H9 (cell line): Measurements from ENCODE around the gene FBXL16. TPM values are rescaled to one million over a fixed set of nuclear protein-coding genes. Genes with fewer than 3 reads are reported as not detected.
A peak's percentile ranks its signal among the peaks of the same experiment; 100 is the strongest.

Experiments used
- DNase-seq: peaks from one replicate; pipeline ENCODE4 v3.0.0-alpha.2; 2017
- H2AFZ ChIP-seq: one replicate; pipeline ENCODE4 v1.6.1; 2013; ENCODE audit warnings: mild to moderate bottlenecking, low read length, control low read depth, moderate library complexity
- H2AK5ac ChIP-seq: 2 replicates; pipeline ENCODE4 v1.6.1; 2013; ENCODE audit warnings: low read length, control low read depth, mixed read lengths; ENCODE audit not compliant: insufficient read length
- H2BK120ac ChIP-seq: one replicate; pipeline ENCODE4 v1.6.1; 2013; ENCODE audit warnings: low read depth, mild to moderate bottlenecking, low read length, control low read depth, inconsistent platforms; ENCODE audit not compliant: poor library complexity, severe bottlenecking
- H2BK12ac ChIP-seq: 2 replicates; pipeline ENCODE4 v1.6.1; 2013; ENCODE audit warnings: low read length, control low read depth, mixed read lengths, low read depth; ENCODE audit not compliant: insufficient read length
- H2BK15ac ChIP-seq: 2 replicates; pipeline ENCODE4 v1.6.1; 2013; ENCODE audit warnings: low read depth, low read length, control low read depth
- H2BK20ac ChIP-seq: one replicate; pipeline ENCODE4 v1.6.1; 2013; ENCODE audit warnings: low read depth, mild to moderate bottlenecking, low read length, control low read depth, inconsistent platforms; ENCODE audit not compliant: poor library complexity, severe bottlenecking
- H2BK5ac ChIP-seq: 2 replicates; pipeline ENCODE4 v1.6.1; 2013; ENCODE audit warnings: low read length, control low read depth, mixed read lengths; ENCODE audit not compliant: insufficient read length
- H3K14ac ChIP-seq: 2 replicates; pipeline ENCODE4 v1.6.1; 2013; ENCODE audit warnings: low read length, control low read depth; ENCODE audit not compliant: insufficient read depth
- H3K18ac ChIP-seq: 2 replicates; pipeline ENCODE4 v1.6.1; 2013; ENCODE audit warnings: low read depth, mild to moderate bottlenecking, mixed read lengths, low read length, control low read depth; ENCODE audit not compliant: insufficient read length
- H3K23ac ChIP-seq: 2 replicates; pipeline ENCODE4 v1.6.1; 2013; ENCODE audit warnings: low read length, control low read depth, mixed read lengths, low read depth; ENCODE audit not compliant: insufficient read length
- H3K23me2 ChIP-seq: 2 replicates; pipeline ENCODE4 v1.6.1; 2013; ENCODE audit warnings: low read depth, mild to moderate bottlenecking, mixed read lengths, low read length, control low read depth; ENCODE audit not compliant: insufficient read length, poor library complexity, severe bottlenecking
- H3K27ac ChIP-seq: 2 replicates; pipeline ENCODE4 v1.5.1; 2013; ENCODE audit warnings: low read length, control low read depth, mixed read lengths, low read depth; ENCODE audit not compliant: insufficient read length
- H3K27me3 ChIP-seq: 2 replicates; pipeline ENCODE4 v1.6.1; 2013; ENCODE audit warnings: low read length, control low read depth, inconsistent platforms; ENCODE audit not compliant: insufficient read depth
- H3K4ac ChIP-seq: 2 replicates; pipeline ENCODE4 v1.6.1; 2013; ENCODE audit warnings: low read depth, mild to moderate bottlenecking, control low read depth, inconsistent platforms, low read length, moderate library complexity
- H3K4me1 ChIP-seq: 2 replicates; pipeline ENCODE4 v1.6.1; 2013; ENCODE audit warnings: low read length, control low read depth, inconsistent platforms; ENCODE audit not compliant: insufficient read depth
- H3K4me2 ChIP-seq: 2 replicates; pipeline ENCODE4 v1.6.1; 2013; ENCODE audit warnings: low read length, control low read depth, mixed read lengths; ENCODE audit not compliant: insufficient read length, insufficient read depth
- H3K56ac ChIP-seq: 2 replicates; pipeline ENCODE4 v1.6.1; 2013; ENCODE audit warnings: low read depth, mild to moderate bottlenecking, mixed read lengths, low read length, control low read depth; ENCODE audit not compliant: insufficient read length
- H3K79me1 ChIP-seq: 2 replicates; pipeline ENCODE4 v1.6.1; 2013; ENCODE audit warnings: low read depth, mild to moderate bottlenecking, moderate library complexity, low read length, control low read depth, inconsistent platforms; ENCODE audit not compliant: insufficient read depth, poor library complexity, severe bottlenecking
- H3K79me2 ChIP-seq: 2 replicates; pipeline ENCODE4 v1.6.1; 2013; ENCODE audit warnings: low read length, control low read depth, inconsistent platforms; ENCODE audit not compliant: insufficient read depth
- H3K9ac ChIP-seq: 2 replicates; pipeline ENCODE4 v1.6.1; 2013; ENCODE audit warnings: low read length, control low read depth, mixed read lengths; ENCODE audit not compliant: insufficient read length; ENCODE audit errors: extremely low read depth
- H3K9me3 ChIP-seq: one replicate; pipeline ENCODE4 v1.6.1; 2013; ENCODE audit warnings: low read depth, low read length, inconsistent platforms; ENCODE audit not compliant: control insufficient read depth
- H3T11ph ChIP-seq: one replicate; pipeline ENCODE4 v1.6.1; 2013; ENCODE audit warnings: mild to moderate bottlenecking, low read length, control low read depth, inconsistent platforms
- H4K20me1 ChIP-seq: one replicate; pipeline ENCODE4 v1.6.1; 2013; ENCODE audit not compliant: control insufficient read depth, insufficient read length, insufficient read depth
- H4K5ac ChIP-seq: 2 replicates; pipeline ENCODE4 v1.6.1; 2013; ENCODE audit warnings: low read depth, mild to moderate bottlenecking, mixed read lengths, low read length, control low read depth; ENCODE audit not compliant: insufficient read length
- H4K8ac ChIP-seq: replicated peaks from 2 replicates; pipeline ENCODE4 v1.6.1; 2013; ENCODE audit warnings: low read length, control low read depth, mixed read lengths, low read depth; ENCODE audit not compliant: insufficient read length
- H4K91ac ChIP-seq: 2 replicates; pipeline ENCODE4 v1.6.1; 2013; ENCODE audit warnings: low read depth, mild to moderate bottlenecking, moderate library complexity, mixed read lengths, low read length, control low read depth; ENCODE audit not compliant: insufficient read length
- H3K27ac Mint-ChIP-seq, 3 experiments: 2 replicates in 2 of 3; 3 replicates in 1 of 3; pipeline ENCODE4 v1.8.0; 2020 to 2021; ENCODE audit warnings: mixed read lengths in 3 of 3, mild to moderate bottlenecking in 1 of 3, moderate library complexity in 1 of 3
- H3K27me3 Mint-ChIP-seq: 2 replicates; pipeline ENCODE4 v1.8.0; 2021; ENCODE audit warnings: low read depth, mild to moderate bottlenecking, moderate library complexity, mixed read lengths
- H3K36me3 Mint-ChIP-seq, 3 experiments: 2 replicates in 2 of 3; 3 replicates in 1 of 3; pipeline ENCODE4 v1.8.0; 2020 to 2021; ENCODE audit warnings: low read depth in 3 of 3, mixed read lengths in 3 of 3; ENCODE audit not compliant: insufficient read depth in 1 of 3
- H3K4me1 Mint-ChIP-seq, 2 experiments: 2 replicates each; pipeline ENCODE4 v1.8.0; 2020; ENCODE audit warnings: mixed read lengths in 2 of 2
- H3K4me3 Mint-ChIP-seq, 2 experiments: 2 replicates in 1 of 2; 3 replicates in 1 of 2; pipeline ENCODE4 v1.8.0; 2020 to 2021; ENCODE audit warnings: mild to moderate bottlenecking in 2 of 2, mixed read lengths in 2 of 2, moderate library complexity in 1 of 2
- H3K9me3 Mint-ChIP-seq, 2 experiments: 2 replicates in 1 of 2; 3 replicates in 1 of 2; pipeline ENCODE4 v1.8.0; 2020; ENCODE audit warnings: mild to moderate bottlenecking in 2 of 2, mixed read lengths in 2 of 2, moderate library complexity in 1 of 2
- WGBS: extraction: QIAGEN DNeasy Blood & Tissue Kit; methylation state at CpG from one replicate; pipeline ENCODE4 v1.1.7; 2013; ENCODE audit warnings: missing lambda C conversion rate, low lambda C conversion rate, mixed read lengths; ENCODE audit not compliant: insufficient read length; ENCODE audit errors: extremely low coverage; 5-methylcytosine and 5-hydroxymethylcytosine counted together
- total RNA-seq: library from RNA; stranded (reverse); gene quantifications from 2 replicates; pipeline ENCODE4 v1.2.1, GENCODE V29; 2021
- TF ChIP-seq, protein P1 (sequence below): fragments of 200-600 bp; sonication (generic); conservative IDR thresholded peaks from 3 replicates; pipeline ENCODE4 v1.8.0; 2021; ENCODE audit warnings: antibody characterized with exemption, mild to moderate bottlenecking

Gene FBXL16
- total RNA-seq, 1 experiment from 2014 or later, result 9.6 TPM

DNA sequence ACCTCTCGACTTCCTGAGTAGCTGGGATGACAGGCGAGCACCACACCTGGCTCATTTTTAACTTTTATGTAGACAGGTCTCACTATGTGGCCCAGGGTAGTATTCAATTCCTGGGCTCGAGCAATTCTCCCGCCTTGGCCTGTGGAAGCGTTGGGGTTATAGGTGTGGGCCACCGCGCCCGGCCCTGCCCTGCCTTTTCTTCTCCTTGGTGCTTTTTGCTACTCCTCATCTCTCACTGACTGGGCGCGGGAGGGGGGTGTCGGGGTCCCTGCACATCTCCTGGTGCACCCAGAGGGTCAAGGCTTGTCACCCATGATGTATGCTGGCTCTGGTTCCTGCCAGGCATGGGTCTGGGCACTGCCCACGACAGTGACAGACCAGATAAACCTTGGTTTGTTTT is 61.0 kb downstream of the FBXL16 start:
- Mint-ChIP-seq H3K4me1 (peaks cover 2 to 14% of the 10 kb centered on the region in 2 experiments), H3K27ac (no peak overlapping the region; a peak in 2 of 7 replicates), H3K36me3 (peaks cover 2 to 15% (median 4%) of the 10 kb centered on the region in 3 experiments; a peak in 4 of 7 replicates), H3K9me3 (no peaks in the 10 kb centered on the region), H3K4me3 (peak overlapping the region in 1 of 2 experiments; percentile 68; a peak in 2 of 5 replicates), H3K27me3 (no peaks in the 10 kb centered on the region; the same call in 1 of the 2 replicates)
- no CpG with 5 or more reads among the region's 12 CpGs for WGBS
- Histone ChIP-seq H3K56ac (no peak overlapping the region), H3K27ac (no peak overlapping the region), H2AK5ac (no peak overlapping the region), H2BK120ac (no peak overlapping the region), H2AFZ (no peak overlapping the region), H3T11ph (no peak overlapping the region), H2BK15ac (no peak overlapping the region), H4K20me1 (no peaks in the 10 kb centered on the region), H4K5ac (no peak overlapping the region), H2BK12ac (no peak overlapping the region), H2BK5ac (no peak overlapping the region), H3K23ac (no peak overlapping the region), H3K4me2 (no peak overlapping the region), H3K79me2 (no peaks in the 10 kb centered on the region), H4K8ac (no peak overlapping the region), H3K23me2 (peaks cover 14% of the 10 kb centered on the region), H3K18ac (no peak overlapping the region), H3K4ac (no peak overlapping the region), H3K79me1 (no peaks in the 10 kb centered on the region), H3K9me3 (no peaks in the 10 kb centered on the region), H3K4me1 (no peaks in the 10 kb centered on the region; the same call in 1 of the 2 replicates), H3K14ac (no peak overlapping the region), H3K27me3 (no peaks in the 10 kb centered on the region), H2BK20ac (no peak overlapping the region), H4K91ac (no peak overlapping the region), H3K9ac (no peak overlapping the region)
- TF ChIP-seq, protein P1, sequence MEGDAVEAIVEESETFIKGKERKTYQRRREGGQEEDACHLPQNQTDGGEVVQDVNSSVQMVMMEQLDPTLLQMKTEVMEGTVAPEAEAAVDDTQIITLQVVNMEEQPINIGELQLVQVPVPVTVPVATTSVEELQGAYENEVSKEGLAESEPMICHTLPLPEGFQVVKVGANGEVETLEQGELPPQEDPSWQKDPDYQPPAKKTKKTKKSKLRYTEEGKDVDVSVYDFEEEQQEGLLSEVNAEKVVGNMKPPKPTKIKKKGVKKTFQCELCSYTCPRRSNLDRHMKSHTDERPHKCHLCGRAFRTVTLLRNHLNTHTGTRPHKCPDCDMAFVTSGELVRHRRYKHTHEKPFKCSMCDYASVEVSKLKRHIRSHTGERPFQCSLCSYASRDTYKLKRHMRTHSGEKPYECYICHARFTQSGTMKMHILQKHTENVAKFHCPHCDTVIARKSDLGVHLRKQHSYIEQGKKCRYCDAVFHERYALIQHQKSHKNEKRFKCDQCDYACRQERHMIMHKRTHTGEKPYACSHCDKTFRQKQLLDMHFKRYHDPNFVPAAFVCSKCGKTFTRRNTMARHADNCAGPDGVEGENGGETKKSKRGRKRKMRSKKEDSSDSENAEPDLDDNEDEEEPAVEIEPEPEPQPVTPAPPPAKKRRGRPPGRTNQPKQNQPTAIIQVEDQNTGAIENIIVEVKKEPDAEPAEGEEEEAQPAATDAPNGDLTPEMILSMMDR, result no peak
- no peak for DNase-seq
